Tibial nerve (tissue), 4 donors: ENCODE data around the gene CLDN9.

Experiments
- CTCF ChIP-seq, 5 experiments: fragments of 200-600 bp in 3 of 5; fragments of 450-650 bp in 2 of 5; sonication (generic) in 3 of 5; IDR thresholded peaks; one replicate each; pipeline ENCODE4 v1.5.1; 2016 to 2019; ENCODE audit warnings: antibody characterized with exemption in 5 of 5, mild to moderate bottlenecking in 3 of 5, moderate library complexity in 2 of 5
- EP300 ChIP-seq, 2 donors: sonication (generic); formaldehyde crosslinking; IDR thresholded peaks; one replicate each; pipeline ENCODE4 v1.6.1; 2017; ENCODE audit warnings: antibody characterized with exemption in 2 of 2, mild to moderate bottlenecking in 1 of 2
- POLR2A ChIP-seq, 2 donors: fragments of 450-650 bp; IDR thresholded peaks; one replicate each; pipeline ENCODE4 v1.6.1; 2017; ENCODE audit warnings: antibody characterized with exemption in 2 of 2, mild to moderate bottlenecking in 2 of 2, moderate library complexity in 2 of 2

DNA sequence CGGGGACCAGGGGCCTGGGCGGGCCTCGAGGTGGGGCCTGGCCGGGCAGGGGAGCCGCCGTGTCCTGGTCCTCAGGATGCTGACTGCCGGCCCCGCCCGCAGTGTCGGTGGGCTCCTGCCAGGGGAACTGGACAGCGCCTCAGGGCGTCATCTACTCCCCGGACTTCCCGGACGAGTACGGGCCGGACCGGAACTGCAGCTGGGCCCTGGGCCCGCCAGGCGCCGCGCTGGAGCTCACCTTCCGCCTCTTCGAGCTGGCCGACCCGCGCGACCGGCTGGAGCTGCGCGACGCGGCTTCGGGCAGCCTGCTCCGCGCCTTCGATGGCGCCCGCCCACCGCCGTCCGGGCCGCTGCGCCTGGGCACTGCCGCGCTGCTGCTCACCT lies 45.9 kb upstream of the CLDN9 start:
- TF ChIP-seq CTCF (IDR thresholded peaks at IDR 0.05) (no peak), POLR2A (IDR thresholded peaks at IDR 0.05) (no peak), EP300 (IDR thresholded peaks at IDR 0.05) (no peak)
